Gastrocnemius medialis (tissue), 4 donors: Measurements from ENCODE around the gene EHD4. TPM values are rescaled to one million over a fixed set of nuclear protein-coding genes. Genes with fewer than 3 reads are reported as not detected.

ENCODE experiments used
- ATAC-seq, 2 donors: fragments of 150-250 bp; one replicate each; pipeline ENCODE4 v1.9.1; 2016
- DNase-seq, 2 donors: peaks; one replicate each; pipeline ENCODE4 v3.0.0-alpha.2; 2019
- H3K27ac ChIP-seq, 4 donors: fragments of 200-600 bp; sonication (generic); 1 replicate in 1 of 4; 2 replicates in 3 of 4; pipeline ENCODE4 v1.5.1; 2016 to 2018; ENCODE audit warnings: mild to moderate bottlenecking in 2 of 4, moderate library complexity in 1 of 4
- H3K27me3 ChIP-seq, 3 donors: fragments of 200-600 bp; sonication (generic) in 2 of 3; 1 replicate in 1 of 3; 2 replicates in 2 of 3; pipeline versions ENCODE4 v1.5.1 to v1.6.0; 2016 to 2019; ENCODE audit warnings: mild to moderate bottlenecking in 1 of 3, moderate library complexity in 1 of 3
- H3K36me3 ChIP-seq, 2 donors: fragments of 200-600 bp; sonication (generic) in 1 of 2; one replicate each; pipeline ENCODE4 v1.5.1; 2017 to 2018
- H3K4me1 ChIP-seq, 2 donors: fragments of 200-600 bp; sonication (generic) in 1 of 2; one replicate each; pipeline ENCODE4 v1.5.1; 2016 to 2017; ENCODE audit warnings: mild to moderate bottlenecking in 2 of 2
- H3K4me3 ChIP-seq, 4 donors: fragments of 200-600 bp; sonication (generic) in 3 of 4; 1 replicate in 1 of 4; 2 replicates in 3 of 4; pipeline ENCODE4 v1.5.1; 2016 to 2019; ENCODE audit warnings: mild to moderate bottlenecking in 2 of 4
- H3K9me3 ChIP-seq, 3 donors: fragments of 200-600 bp; sonication (generic) in 2 of 3; 1 replicate in 1 of 3; 2 replicates in 2 of 3; pipeline ENCODE4 v1.5.1; 2016 to 2019
- CTCF ChIP-seq, 5 experiments: fragments of 450-650 bp in 3 of 5; fragments of 200-600 bp in 2 of 5; sonication (generic) in 2 of 5; IDR thresholded peaks in 4 of 5; conservative IDR thresholded peaks in 1 of 5; 1 replicate in 4 of 5; 2 replicates in 1 of 5; pipeline ENCODE4 v1.5.1; 2016 to 2019; ENCODE audit warnings: antibody characterized with exemption in 5 of 5, mild to moderate bottlenecking in 3 of 5, moderate library complexity in 3 of 5
- POLR2A ChIP-seq, 2 donors: fragments of 450-650 bp; IDR thresholded peaks; one replicate each; pipeline ENCODE4 v1.6.1; 2017; ENCODE audit warnings: antibody characterized with exemption in 2 of 2, mild to moderate bottlenecking in 2 of 2, moderate library complexity in 2 of 2
- in situ Hi-C, 4 donors: fragments of 200-750 bp; cut with MboI; loops; one replicate each; pipeline versions ENCODE4 v1.15.0 to v1.8.0; 2017; ENCODE audit warnings: low sequenced_read_pairs in 4 of 4
- intact Hi-C: fragments of 100-400 bp; cut with DNase I; formaldehyde crosslinking; loops from one replicate; pipeline ENCODE4 v1.15.1; 2023; ENCODE audit warnings: low total_unique reads
- total RNA-seq, 4 donors: library from RNA; depleted of rRNA; stranded (reverse); fragments of >200 nt; gene quantifications; one replicate each; pipeline versions ENCODE4 v1.1.0 to v1.2.3, GENCODE V29; 2016

Gene EHD4
- total RNA-seq, 4 donors from 2014 or later: 3.8 to 7.1 (median 4.3) TPM

GRCh38 chr15:41893422-41894250 lies 78.7 kb downstream of the EHD4 start, which contains the start of gene SPTBN5:
TSS of gene SPTBN5 (minus strand) at chr15:41894053. CDS start at chr15:41893497, 556 bp downstream.
- Histone ChIP-seq H3K36me3 (no peaks in the 10 kb centered on the region), H3K27me3 (no peaks in the 10 kb centered on the region), H3K9me3 (no peaks in the 10 kb centered on the region), H3K4me3 (no peak within 1 kb of the TSS), H3K27ac (peak within 1 kb of the TSS; percentile 37 to 72 (median 61)), H3K4me1 (peaks cover 17 to 23% of the 10 kb centered on the region in 2 donors)
- intact Hi-C loops (no loop called here), in situ Hi-C loops (no loop called here)
- no peak for TF ChIP-seq POLR2A (IDR thresholded peaks at IDR 0.05)
- TF ChIP-seq CTCF (IDR thresholded peaks at IDR 0.05 in 4 of 5, conservative IDR thresholded peaks at IDR 0.05 in 1 of 5): no peak
- DNase-seq (no peak), ATAC-seq (no peak)

- in situ Hi-C loops (no loop called here), intact Hi-C loops (no loop called here)
- Histone ChIP-seq H3K9me3 (no peaks in the 10 kb centered on the region), H3K36me3 (no peaks in the 10 kb centered on the region), H3K4me3 (no peak overlapping the region), H3K27ac (peak overlapping the region; percentile 37 to 72 (median 61)), H3K27me3 (no peaks in the 10 kb centered on the region), H3K4me1 (peaks cover 17 to 23% of the 10 kb centered on the region in 2 donors)
- ATAC-seq (peak; percentile 88 to 93), DNase-seq (peak; percentile 71 to 85)
- no peak for TF ChIP-seq CTCF (IDR thresholded peaks at IDR 0.05 in 4 of 5, conservative IDR thresholded peaks at IDR 0.05 in 1 of 5)
- no peak for TF ChIP-seq POLR2A (IDR thresholded peaks at IDR 0.05)
Measured at GRCh38 chr15:41892621-41893421, 79.5 kb downstream of the EHD4 start.

- H3K9me3 ChIP-seq: no peaks in the 10 kb centered on the region
- peaks cover 17 to 23% of the 10 kb centered on the region in 2 donors for H3K4me1 ChIP-seq
- DNase-seq: peak in 1 of 2 donors; percentile 36
- peak in 1 of 2 donors; percentile 10 for ATAC-seq
- H3K27ac ChIP-seq: peak overlapping the region in 3 of 4 donors; percentile 56 to 72 (median 66)
- no peaks in the 10 kb centered on the region for H3K27me3 ChIP-seq
- in situ Hi-C loops (no loop called here), intact Hi-C loops (no loop called here)
- no peak overlapping the region for H3K4me3 ChIP-seq
- TF ChIP-seq CTCF (IDR thresholded peaks at IDR 0.05 in 4 of 5, conservative IDR thresholded peaks at IDR 0.05 in 1 of 5) (no peak), POLR2A (IDR thresholded peaks at IDR 0.05) (no peak)
- H3K36me3 ChIP-seq: no peaks in the 10 kb centered on the region
Measured at GRCh38 chr15:41891946-41892345, 80.4 kb downstream of the EHD4 start.

DNA sequence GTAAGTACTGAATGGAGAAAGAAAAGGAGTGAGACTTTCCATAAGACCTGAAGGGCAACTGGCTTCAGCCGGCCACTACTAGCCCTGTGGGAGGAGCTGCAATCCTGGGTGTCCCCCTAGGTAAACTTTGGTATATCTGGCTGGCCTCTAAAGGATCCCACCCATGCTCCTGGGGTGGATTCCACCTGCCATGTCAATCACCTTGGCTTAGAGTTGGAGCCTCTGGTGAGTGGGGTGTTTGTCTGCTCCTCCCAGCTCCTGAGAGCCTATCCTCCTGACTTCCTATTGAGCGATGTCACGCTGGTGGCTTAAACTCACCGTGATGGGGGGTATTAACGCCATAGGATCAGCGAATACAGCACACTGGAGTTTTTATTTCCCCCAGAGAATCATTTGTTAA lies 81.1 kb downstream of the EHD4 start:
- H3K36me3 ChIP-seq: no peaks in the 10 kb centered on the region
- DNase-seq (no peak), ATAC-seq (no peak)
- H3K4me3 ChIP-seq: no peak overlapping the region
- H3K27me3 ChIP-seq: no peaks in the 10 kb centered on the region
- in situ Hi-C loops (no loop called here), intact Hi-C loops (no loop called here)
- TF ChIP-seq POLR2A (IDR thresholded peaks at IDR 0.05) (no peak), CTCF (IDR thresholded peaks at IDR 0.05 in 4 of 5, conservative IDR thresholded peaks at IDR 0.05 in 1 of 5) (no peak)
- H3K9me3 ChIP-seq: no peaks in the 10 kb centered on the region
- H3K27ac ChIP-seq: no peak overlapping the region
- H3K4me1 ChIP-seq: peaks cover 17 to 23% of the 10 kb centered on the region in 2 donors
